ENCODE measurements around the gene TOE1.

The TOE1 gene

DNA sequence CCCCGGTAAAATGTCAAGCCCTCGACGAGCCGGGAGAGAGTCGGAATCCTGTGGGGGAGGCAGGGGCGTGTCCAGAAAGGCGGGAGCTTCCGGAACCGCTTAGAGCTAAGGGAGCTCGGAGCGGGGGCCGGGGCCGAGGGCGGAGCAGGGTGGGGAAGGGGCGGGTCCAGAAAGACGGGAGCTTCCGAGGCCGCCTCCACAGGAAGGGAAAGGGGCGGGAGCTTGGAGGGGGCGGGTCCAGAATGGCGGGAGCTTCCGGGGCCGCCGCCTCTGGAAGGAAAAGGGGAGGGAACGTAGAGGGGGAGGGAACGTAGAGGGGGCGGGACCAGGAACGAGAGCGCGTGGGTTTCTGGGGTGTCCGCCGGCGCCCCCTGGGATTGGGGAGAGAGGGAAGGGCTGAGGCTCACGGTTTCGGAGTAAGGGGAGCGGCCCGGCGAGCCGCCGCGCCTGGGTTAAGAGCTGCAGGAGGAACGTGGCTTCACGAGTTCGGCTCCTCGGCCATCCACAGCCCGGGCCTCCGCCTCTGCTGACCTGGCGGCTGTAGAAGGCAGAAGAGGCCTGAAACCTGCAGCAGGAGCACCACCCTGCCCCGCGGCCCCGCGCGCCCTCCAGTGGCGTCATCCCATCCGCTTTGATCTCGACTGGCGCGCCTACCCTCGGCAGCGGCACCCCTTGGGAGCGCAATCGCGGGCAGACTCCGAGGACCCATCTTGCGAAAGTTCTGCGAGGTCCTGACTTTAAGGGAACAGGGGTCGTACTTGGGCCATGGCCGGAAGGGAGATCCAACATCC, 36.3 kb upstream of the TOE1 start (continued):
- TF ChIP-seq, protein P1, sequence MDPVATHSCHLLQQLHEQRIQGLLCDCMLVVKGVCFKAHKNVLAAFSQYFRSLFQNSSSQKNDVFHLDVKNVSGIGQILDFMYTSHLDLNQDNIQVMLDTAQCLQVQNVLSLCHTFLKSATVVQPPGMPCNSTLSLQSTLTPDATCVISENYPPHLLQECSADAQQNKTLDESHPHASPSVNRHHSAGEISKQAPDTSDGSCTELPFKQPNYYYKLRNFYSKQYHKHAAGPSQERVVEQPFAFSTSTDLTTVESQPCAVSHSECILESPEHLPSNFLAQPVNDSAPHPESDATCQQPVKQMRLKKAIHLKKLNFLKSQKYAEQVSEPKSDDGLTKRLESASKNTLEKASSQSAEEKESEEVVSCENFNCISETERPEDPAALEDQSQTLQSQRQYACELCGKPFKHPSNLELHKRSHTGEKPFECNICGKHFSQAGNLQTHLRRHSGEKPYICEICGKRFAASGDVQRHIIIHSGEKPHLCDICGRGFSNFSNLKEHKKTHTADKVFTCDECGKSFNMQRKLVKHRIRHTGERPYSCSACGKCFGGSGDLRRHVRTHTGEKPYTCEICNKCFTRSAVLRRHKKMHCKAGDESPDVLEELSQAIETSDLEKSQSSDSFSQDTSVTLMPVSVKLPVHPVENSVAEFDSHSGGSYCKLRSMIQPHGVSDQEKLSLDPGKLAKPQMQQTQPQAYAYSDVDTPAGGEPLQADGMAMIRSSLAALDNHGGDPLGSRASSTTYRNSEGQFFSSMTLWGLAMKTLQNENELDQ (tag by site-specific recombination; IDR thresholded peaks at IDR 0.05; ENCODE audit: low read depth) = no peak
- TF ChIP-seq ZNF239 (tag by site-specific recombination; IDR thresholded peaks at IDR 0.05) (no peak), ZBTB7A (tag by site-specific recombination; IDR thresholded peaks at IDR 0.05; ENCODE audit: low read depth) (peak; percentile 89), HOXD13 (CRISPR knock-in tag; IDR thresholded peaks at IDR 0.05; ENCODE audit: borderline replicate concordance) (0 out of 2 replicates have a peak, but pooled peaks have one; percentile 12), ZNF777 (tag by site-specific recombination; IDR thresholded peaks at IDR 0.05; ENCODE audit: borderline replicate concordance) (no peak), ZNF48 (tag by site-specific recombination; IDR thresholded peaks at IDR 0.05) (no peak), ZNF596 (tag by site-specific recombination; IDR thresholded peaks at IDR 0.05) (no peak), ZSCAN30 (tag by site-specific recombination; IDR thresholded peaks at IDR 0.05) (peak; percentile 98), ZNF146 (tag by site-specific recombination; IDR thresholded peaks at IDR 0.05) (peak; percentile 42), ZNF610 (tag by site-specific recombination; IDR thresholded peaks at IDR 0.05; ENCODE audit: borderline replicate concordance) (peak; percentile 88), ZNF571 (tag by site-specific recombination; IDR thresholded peaks at IDR 0.05) (no peak), SCRT2 (tag by site-specific recombination; IDR thresholded peaks at IDR 0.05) (0 out of 2 replicates have a peak, but pooled peaks have one; percentile 38), ZNF624 (tag by site-specific recombination; IDR thresholded peaks at IDR 0.05) (no peak), ZNF266 (tag by site-specific recombination; IDR thresholded peaks at IDR 0.05; ENCODE audit: low read depth) (no peak), KLF8 (tag by site-specific recombination; IDR thresholded peaks at IDR 0.05) (peak; percentile 90), ZNF549 (tag by site-specific recombination; IDR thresholded peaks at IDR 0.05) (no peak), ZNF404 (tag by site-specific recombination; IDR thresholded peaks at IDR 0.05) (no peak), ZNF677 (tag by site-specific recombination; IDR thresholded peaks at IDR 0.05) (no peak), ZNF174 (tag by site-specific recombination; IDR thresholded peaks at IDR 0.05) (no peak), SALL2 (tag by site-specific recombination; IDR thresholded peaks at IDR 0.05; ENCODE audit: borderline replicate concordance) (no peak), ZNF202 (tag by site-specific recombination; IDR thresholded peaks at IDR 0.05; ENCODE audit: borderline replicate concordance) (no peak), ZNF600 (tag by site-specific recombination; IDR thresholded peaks at IDR 0.05) (peak; percentile 49), ZNF626 (tag by site-specific recombination; IDR thresholded peaks at IDR 0.05) (no peak), ZNF302 (tag by site-specific recombination; IDR thresholded peaks at IDR 0.05; ENCODE audit: low read depth) (no peak), ZNF274 (IDR thresholded peaks at IDR 0.05; ENCODE audit: low read length) (no peak), ZNF274 (tag by site-specific recombination; IDR thresholded peaks at IDR 0.05; ENCODE audit: borderline replicate concordance) (no peak), BCL11A (tag by site-specific recombination; IDR thresholded peaks at IDR 0.05; ENCODE audit: low read depth) (peak; percentile 78; the same call in 1 of the 2 replicates), SP7 (tag by site-specific recombination; IDR thresholded peaks at IDR 0.05) (peak; percentile 92)
- TF ChIP-seq, protein P2, sequence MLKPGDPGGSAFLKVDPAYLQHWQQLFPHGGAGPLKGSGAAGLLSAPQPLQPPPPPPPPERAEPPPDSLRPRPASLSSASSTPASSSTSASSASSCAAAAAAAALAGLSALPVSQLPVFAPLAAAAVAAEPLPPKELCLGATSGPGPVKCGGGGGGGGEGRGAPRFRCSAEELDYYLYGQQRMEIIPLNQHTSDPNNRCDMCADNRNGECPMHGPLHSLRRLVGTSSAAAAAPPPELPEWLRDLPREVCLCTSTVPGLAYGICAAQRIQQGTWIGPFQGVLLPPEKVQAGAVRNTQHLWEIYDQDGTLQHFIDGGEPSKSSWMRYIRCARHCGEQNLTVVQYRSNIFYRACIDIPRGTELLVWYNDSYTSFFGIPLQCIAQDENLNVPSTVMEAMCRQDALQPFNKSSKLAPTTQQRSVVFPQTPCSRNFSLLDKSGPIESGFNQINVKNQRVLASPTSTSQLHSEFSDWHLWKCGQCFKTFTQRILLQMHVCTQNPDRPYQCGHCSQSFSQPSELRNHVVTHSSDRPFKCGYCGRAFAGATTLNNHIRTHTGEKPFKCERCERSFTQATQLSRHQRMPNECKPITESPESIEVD (tag by site-specific recombination; IDR thresholded peaks at IDR 0.05) = no peak
- TF ChIP-seq, protein P3, sequence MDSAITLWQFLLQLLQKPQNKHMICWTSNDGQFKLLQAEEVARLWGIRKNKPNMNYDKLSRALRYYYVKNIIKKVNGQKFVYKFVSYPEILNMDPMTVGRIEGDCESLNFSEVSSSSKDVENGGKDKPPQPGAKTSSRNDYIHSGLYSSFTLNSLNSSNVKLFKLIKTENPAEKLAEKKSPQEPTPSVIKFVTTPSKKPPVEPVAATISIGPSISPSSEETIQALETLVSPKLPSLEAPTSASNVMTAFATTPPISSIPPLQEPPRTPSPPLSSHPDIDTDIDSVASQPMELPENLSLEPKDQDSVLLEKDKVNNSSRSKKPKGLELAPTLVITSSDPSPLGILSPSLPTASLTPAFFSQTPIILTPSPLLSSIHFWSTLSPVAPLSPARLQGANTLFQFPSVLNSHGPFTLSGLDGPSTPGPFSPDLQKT (IDR thresholded peaks at IDR 0.05; ENCODE audit: borderline replicate concordance, low read depth, low read length) = no peak
- TF ChIP-seq, protein P4, sequence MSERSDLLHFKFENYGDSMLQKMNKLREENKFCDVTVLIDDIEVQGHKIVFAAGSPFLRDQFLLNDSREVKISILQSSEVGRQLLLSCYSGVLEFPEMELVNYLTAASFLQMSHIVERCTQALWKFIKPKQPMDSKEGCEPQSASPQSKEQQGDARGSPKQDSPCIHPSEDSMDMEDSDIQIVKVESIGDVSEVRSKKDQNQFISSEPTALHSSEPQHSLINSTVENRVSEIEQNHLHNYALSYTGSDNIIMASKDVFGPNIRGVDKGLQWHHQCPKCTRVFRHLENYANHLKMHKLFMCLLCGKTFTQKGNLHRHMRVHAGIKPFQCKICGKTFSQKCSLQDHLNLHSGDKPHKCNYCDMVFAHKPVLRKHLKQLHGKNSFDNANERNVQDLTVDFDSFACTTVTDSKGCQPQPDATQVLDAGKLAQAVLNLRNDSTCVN (tag by site-specific recombination; optimal IDR thresholded peaks at IDR 0.05) = peak; percentile 97
- TF ChIP-seq, protein P5, sequence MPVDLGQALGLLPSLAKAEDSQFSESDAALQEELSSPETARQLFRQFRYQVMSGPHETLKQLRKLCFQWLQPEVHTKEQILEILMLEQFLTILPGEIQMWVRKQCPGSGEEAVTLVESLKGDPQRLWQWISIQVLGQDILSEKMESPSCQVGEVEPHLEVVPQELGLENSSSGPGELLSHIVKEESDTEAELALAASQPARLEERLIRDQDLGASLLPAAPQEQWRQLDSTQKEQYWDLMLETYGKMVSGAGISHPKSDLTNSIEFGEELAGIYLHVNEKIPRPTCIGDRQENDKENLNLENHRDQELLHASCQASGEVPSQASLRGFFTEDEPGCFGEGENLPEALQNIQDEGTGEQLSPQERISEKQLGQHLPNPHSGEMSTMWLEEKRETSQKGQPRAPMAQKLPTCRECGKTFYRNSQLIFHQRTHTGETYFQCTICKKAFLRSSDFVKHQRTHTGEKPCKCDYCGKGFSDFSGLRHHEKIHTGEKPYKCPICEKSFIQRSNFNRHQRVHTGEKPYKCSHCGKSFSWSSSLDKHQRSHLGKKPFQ (tag by site-specific recombination; IDR thresholded peaks at IDR 0.05) = no peak

Data from HEK293 (cell line).